Subcutaneous abdominal adipose tissue (tissue), 5 donors: ENCODE data around the gene TTC28.
"Not testable (repeated sequence)": the region's sequence is repeated elsewhere in the genome, so short reads cannot be mapped to it uniquely, and the experiment has no call there.

Experiments used
- H3K27ac ChIP-seq: one replicate; pipeline ENCODE4 v1.7.0; 2013; ENCODE audit warnings: low read depth, mild to moderate bottlenecking, inconsistent platforms, low read length, moderate library complexity
- H3K27me3 ChIP-seq, 5 donors: one replicate each; pipeline ENCODE4 v1.7.0; 2013; ENCODE audit warnings: low read length in 5 of 5, inconsistent platforms in 1 of 5; ENCODE audit not compliant: control insufficient read depth in 5 of 5, insufficient read depth in 4 of 5
- H3K36me3 ChIP-seq, 5 donors: one replicate each; pipeline ENCODE4 v1.7.0; 2013; ENCODE audit warnings: low read length in 5 of 5; ENCODE audit not compliant: control insufficient read depth in 5 of 5, insufficient read depth in 5 of 5
- H3K4me1 ChIP-seq, 5 donors: one replicate each; pipeline ENCODE4 v1.7.0; 2013; ENCODE audit warnings: low read length in 5 of 5, mild to moderate bottlenecking in 3 of 5, moderate library complexity in 1 of 5; ENCODE audit not compliant: control insufficient read depth in 5 of 5, insufficient read depth in 5 of 5
- H3K4me3 ChIP-seq, 5 donors: one replicate each; pipeline ENCODE4 v1.7.0; 2013; ENCODE audit warnings: low read length in 5 of 5, low read depth in 1 of 5
- H3K9ac ChIP-seq, 5 donors: one replicate each; pipeline ENCODE4 v1.7.0; 2013; ENCODE audit warnings: low read length in 5 of 5, mild to moderate bottlenecking in 4 of 5, moderate library complexity in 3 of 5
- H3K9me3 ChIP-seq, 5 donors: one replicate each; pipeline ENCODE4 v1.7.0; 2013; ENCODE audit warnings: low read length in 5 of 5; ENCODE audit not compliant: control insufficient read depth in 5 of 5
- donor health status: healthy.
- donor health status: healthy.
- donor health status: healthy.
- donor health status: healthy.
- donor health status: healthy.

Gene TTC28

DNA sequence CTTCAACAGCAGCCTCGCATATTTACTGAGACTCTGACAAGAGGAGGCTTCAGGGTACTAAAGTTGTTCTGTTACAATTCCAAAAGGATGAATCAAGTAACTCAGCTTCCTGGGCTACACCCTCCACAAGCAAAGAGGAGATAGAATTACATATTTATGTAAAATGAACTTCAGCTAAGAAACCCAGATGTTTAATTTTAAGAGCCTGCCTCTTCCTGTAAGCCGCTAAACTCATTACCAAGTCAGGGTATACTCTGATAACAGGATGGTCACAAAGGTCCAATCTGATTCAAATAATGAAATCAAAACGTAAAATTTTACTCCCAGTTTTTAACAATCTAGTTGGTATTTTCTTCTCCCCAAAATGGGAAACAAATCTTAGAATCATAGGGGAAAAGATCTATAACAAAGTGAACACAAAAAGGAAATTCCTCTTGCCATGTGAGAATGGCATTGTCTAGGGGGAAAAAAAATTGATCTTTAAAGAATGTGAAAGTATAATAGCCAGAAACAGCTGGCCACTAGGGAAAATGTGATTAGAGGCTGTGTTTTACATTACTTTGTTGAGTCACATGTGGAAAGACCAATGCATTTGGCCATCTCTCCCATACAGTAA, 31.0 kb upstream of the TTC28 start:
- Histone ChIP-seq H3K27ac (peak overlapping the region; percentile 71), H3K9ac (peak overlapping the region in 3 of 5 donors; percentile 4 to 35 (median 23)), H3K9me3 (no peaks in the 10 kb centered on the region), H3K27me3 (no peaks in the 10 kb centered on the region), H3K4me3 (no peak overlapping the region), H3K36me3 (no peaks in the 10 kb centered on the region), H3K4me1 (peaks cover 1 to 21% (median 11%) of the 10 kb centered on the region in 5 donors)

DNA sequence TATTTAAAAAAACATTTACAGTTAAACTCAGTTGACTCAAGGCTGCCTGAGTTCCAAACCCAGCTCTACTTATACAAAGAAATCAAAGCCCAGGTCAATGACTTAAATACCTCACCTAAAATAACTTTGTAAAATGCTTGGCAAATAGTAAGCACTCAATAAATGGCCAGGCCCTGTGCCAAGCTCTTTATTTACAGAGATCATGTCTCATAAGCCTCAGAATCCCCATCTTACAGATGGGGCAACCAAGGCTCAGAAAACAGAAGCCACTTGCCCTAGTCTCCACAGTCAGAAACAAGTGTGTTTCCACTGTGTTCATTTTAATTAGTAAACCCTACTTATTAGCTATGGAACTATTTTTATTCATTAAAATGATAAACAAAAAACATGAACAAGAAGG, 30.5 kb upstream of the TTC28 start:
- Histone ChIP-seq H3K36me3 (no peaks in the 10 kb centered on the region), H3K4me1 (peaks cover 1 to 21% (median 11%) of the 10 kb centered on the region in 5 donors), H3K4me3 (no peak overlapping the region), H3K27me3 (no peaks in the 10 kb centered on the region), H3K27ac (peak overlapping the region; percentile 71), H3K9ac (peak overlapping the region in 3 of 5 donors; percentile 23 to 39 (median 35)), H3K9me3 (no peaks in the 10 kb centered on the region)

DNA sequence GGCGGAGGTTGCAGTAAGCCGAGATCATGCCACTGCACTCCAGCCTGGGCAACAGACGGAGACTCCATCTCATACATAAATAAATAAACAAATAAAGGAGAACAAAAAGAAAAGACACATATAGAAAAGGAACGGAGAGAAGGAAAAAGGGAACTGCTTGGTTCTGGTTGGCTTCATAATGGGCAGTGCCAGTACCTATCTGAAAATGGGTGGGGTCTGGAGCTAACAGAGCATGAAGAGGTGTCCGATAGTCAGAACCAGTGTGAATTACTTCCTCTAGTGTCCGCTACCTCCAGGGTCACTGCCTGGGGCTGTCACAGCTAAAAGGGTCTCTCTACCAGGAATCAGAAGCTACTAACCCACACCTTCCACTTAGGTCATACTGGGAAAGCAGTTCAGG, 27.2 kb upstream of the TTC28 start:
- H3K9me3 ChIP-seq = no peaks in the 10 kb centered on the region
- H3K4me1 ChIP-seq = peaks cover 1 to 19% (median 15%) of the 10 kb centered on the region in 5 donors
- no peak overlapping the region for H3K27ac ChIP-seq
- no peaks in the 10 kb centered on the region for H3K27me3 ChIP-seq
- H3K4me3 ChIP-seq = no peak overlapping the region
- H3K36me3 ChIP-seq = no peaks in the 10 kb centered on the region
- H3K9ac ChIP-seq = no peak overlapping the region

DNA sequence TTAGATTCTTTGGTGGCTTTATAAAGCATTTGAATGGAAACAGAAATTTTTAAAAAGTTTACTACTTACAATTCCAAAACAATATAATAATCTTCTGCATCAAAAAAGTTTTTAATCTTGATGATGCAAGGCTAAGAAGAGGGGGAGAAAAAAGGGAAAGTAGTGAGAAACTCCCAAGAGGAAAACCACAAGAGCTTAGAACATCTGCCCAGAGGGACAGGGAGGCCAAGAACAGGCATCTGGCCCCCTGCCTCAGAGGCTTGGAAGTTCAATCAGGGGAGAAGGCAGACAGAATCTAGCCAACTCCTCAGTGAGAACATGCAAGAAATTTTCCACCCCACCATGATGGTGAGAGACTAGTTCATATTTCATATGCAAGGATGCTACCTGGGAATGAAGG, 23.8 kb upstream of the TTC28 start:
- H3K36me3 ChIP-seq = no peaks in the 10 kb centered on the region
- no peak overlapping the region for H3K9ac ChIP-seq
- peaks cover 0 to 13% (median 7%) of the 10 kb centered on the region in 5 donors for H3K4me1 ChIP-seq
- no peak overlapping the region for H3K27ac ChIP-seq
- no peak overlapping the region for H3K4me3 ChIP-seq
- no peaks in the 10 kb centered on the region for H3K9me3 ChIP-seq
- no peaks in the 10 kb centered on the region for H3K27me3 ChIP-seq

DNA sequence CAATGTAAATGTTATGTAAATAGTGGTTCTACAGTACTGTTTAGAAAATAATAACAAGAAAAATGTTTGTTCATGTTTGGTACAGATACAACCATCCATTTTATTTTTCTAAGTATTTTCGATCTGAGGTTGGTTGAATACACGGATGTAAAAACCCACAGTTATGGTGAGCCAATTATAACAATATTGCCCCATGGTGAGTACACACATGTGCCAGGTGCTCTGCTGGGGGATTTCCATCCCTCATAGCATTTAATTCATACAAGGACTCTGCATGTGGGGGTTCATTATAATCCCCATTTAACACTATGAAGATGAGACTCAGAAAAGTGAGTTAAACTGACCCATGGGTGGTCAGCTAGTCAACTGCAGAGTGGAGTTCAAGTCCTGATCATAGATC, 23.3 kb upstream of the TTC28 start:
- no peak overlapping the region for H3K4me3 ChIP-seq
- H3K27me3 ChIP-seq = no peaks in the 10 kb centered on the region
- no peaks in the 10 kb centered on the region for H3K9me3 ChIP-seq
- H3K4me1 ChIP-seq = peaks cover 0 to 13% (median 7%) of the 10 kb centered on the region in 5 donors
- no peak overlapping the region for H3K27ac ChIP-seq
- H3K36me3 ChIP-seq = no peaks in the 10 kb centered on the region
- H3K9ac ChIP-seq = no peak overlapping the region

DNA sequence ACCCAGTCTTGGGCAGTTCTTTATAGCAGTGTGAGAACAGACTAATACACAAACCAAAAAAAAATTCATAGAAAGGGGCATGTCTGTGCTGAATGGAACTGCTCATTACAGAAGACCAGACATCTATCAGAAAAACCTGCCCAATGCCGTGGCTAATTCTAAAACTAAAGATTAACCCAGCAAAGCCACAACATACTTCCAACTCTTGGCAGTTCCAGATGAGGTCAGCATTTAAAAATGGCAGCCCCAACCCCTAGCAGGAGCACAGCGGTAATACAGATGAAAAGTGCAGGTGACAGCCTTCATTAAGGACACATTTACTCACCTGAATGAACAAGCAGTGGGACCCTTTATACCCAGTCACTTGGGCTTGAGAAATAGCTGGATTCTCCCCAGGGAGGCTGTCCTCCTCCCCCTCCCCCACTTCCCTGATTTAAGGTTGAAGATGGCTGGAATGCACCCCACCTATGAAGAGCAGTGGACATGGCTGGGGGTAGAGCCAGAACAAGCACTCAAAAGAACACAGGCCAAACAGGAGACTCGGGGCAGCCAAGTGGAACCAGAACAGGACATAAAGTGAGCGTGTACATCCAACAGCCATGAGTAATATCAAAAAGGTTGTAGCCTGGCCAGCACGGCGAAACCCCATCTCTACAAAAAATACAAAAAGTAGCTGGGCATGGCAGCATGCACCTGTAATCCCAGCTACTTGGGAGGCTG, 13.6 kb upstream of the TTC28 start:
- H3K4me1 ChIP-seq, H3K4me3 ChIP-seq, H3K36me3 ChIP-seq, H3K9ac ChIP-seq, H3K9me3 ChIP-seq, H3K27me3 ChIP-seq, H3K27ac ChIP-seq: not testable (repeated sequence)

DNA sequence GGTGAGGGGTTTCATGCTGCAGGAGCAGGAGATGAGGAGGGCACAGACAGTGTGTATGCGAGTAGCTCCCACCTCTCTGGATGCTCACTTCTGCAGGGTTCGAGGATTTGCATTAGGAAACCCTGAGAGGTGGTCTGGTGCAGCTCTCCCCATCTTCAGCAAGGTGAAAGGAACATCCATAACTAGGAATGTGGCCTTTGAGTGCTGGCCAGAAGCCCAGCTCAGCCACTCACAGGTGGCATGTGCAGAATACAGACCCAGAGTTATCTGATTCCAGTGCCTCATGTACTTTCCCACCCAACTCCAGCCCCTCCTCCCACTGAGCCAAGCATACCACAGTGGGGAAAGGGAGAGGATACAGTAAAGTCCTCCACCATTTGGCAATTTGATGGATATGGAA, 10.2 kb upstream of the TTC28 start:
- H3K9me3 ChIP-seq, H3K27ac ChIP-seq, H3K27me3 ChIP-seq, H3K4me3 ChIP-seq, H3K4me1 ChIP-seq, H3K36me3 ChIP-seq, H3K9ac ChIP-seq: not testable (repeated sequence)

DNA sequence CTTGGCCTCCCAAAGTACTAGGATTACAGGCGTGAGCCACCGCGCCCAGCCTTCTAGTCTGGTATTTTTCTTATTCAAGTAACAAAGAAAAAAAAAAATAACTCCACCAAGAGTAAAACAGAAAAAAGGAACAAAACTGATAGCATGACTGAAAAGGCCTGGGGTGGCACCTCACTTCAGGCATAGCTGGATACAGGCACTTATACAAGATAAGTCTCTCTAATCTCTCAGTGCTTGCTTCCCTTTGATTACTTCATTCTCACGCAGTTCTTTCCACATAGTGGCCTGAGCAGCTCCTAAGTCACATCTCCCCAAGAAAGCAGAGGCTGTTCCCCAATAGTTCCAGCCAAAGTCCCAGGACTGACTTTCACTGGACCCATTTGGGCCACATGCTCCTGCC, 3.3 kb upstream of the TTC28 start:
- H3K27me3 ChIP-seq = not testable (repeated sequence)

DNA sequence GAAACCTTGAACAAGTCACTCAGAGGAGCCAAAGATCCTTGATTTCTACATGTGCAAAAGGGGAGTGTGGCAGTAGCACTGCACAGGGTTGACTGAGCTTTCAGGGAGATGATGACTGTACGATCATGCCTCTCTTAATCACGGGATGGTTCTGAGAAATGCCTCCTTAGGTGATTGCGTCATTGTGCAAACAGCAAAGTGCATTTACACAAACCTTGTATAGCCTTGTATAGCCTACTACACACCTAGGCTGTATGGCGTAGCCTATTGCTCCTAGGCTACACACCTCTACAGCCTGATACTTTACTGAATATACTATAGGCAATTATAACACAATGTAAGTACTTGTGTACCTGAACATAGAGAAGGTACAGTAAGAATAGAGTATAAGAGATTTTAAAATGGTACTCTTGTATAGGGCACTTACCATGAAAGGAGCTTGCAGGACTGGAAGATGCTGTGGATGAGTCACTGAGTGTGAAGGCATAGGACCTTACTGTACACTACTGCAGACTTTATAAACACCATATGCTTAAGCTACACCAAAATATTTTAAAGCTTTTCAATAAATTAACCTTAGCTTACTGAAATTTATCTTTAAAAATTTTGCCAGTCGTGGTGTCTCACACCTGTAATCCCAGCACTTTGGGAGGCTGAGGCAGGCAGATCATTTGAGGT, 1.3 kb upstream of the TTC28 start:
- not testable (repeated sequence) for H3K9me3 ChIP-seq, H3K36me3 ChIP-seq, H3K9ac ChIP-seq, H3K27me3 ChIP-seq, H3K4me3 ChIP-seq, H3K27ac ChIP-seq
- H3K4me1 ChIP-seq = peaks cover 0 to 11% (median 10%) of the 10 kb centered on the region in 5 donors

More for the DNA sequence above, 3.3 kb upstream of the TTC28 start:
- not testable (repeated sequence) for H3K9me3 ChIP-seq, H3K4me3 ChIP-seq, H3K9ac ChIP-seq, H3K36me3 ChIP-seq, H3K27ac ChIP-seq
- peaks cover 0 to 11% (median 10%) of the 10 kb centered on the region in 5 donors for H3K4me1 ChIP-seq
